Measurements from ENCODE around the gene DUSP1. TPM values are rescaled to one million over a fixed set of nuclear protein-coding genes. Genes with fewer than 3 reads are reported as not detected.

DUSP1 gene
- total and polyA plus RNA-seq, 9 of the 15 experiments (the other 6 are each of a cell fraction or from before 2014, with no cell fraction given) = 2.1 to 14.2 (median 8.5) TPM

DNA sequence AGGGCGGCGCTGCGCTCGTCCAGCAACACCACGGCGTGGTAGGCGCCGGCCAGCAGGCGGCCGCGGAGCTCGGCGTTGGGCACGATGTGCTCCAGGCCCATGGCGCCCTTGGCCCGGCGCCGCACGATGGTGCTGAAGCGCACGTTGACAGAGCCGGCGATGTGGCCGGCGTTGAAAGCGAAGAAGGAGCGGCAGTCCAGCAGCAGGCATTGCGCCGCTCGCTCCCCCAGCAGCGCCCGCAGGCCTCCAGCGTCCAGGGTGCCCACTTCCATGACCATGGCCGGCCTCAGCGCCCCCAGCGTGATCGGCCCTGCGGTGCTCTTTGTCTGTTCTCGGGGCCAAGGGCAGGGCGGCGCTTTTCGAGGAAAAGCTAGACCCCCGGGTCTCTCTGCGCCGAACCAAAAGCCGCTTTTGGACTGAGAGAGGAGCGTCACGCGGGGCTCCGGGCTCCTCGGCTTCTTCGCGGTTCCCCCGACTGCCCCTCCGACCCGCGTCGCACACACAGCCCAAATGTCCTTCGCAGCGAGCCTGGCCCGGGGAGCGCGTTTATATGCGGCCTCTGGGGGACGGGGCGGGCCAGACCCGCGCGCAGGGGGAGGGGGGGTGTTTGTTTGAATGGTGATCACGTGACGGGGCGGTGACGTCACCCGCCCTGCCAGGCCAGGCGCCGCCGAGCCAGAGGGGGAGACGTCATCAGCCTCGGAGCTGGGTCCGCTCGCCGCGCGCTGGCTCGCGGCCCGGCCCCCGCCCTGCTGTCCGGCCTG is at the start of gene DUSP1 (continued):
- TF ChIP-seq, protein P1, sequence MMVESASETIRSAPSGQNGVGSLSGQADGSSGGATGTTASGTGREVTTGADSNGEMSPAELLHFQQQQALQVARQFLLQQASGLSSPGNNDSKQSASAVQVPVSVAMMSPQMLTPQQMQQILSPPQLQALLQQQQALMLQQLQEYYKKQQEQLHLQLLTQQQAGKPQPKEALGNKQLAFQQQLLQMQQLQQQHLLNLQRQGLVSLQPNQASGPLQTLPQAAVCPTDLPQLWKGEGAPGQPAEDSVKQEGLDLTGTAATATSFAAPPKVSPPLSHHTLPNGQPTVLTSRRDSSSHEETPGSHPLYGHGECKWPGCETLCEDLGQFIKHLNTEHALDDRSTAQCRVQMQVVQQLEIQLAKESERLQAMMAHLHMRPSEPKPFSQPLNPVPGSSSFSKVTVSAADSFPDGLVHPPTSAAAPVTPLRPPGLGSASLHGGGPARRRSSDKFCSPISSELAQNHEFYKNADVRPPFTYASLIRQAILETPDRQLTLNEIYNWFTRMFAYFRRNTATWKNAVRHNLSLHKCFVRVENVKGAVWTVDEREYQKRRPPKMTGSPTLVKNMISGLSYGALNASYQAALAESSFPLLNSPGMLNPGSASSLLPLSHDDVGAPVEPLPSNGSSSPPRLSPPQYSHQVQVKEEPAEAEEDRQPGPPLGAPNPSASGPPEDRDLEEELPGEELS (CRISPR knock-in tag; IDR thresholded peaks at IDR 0.05; ENCODE audit: borderline replicate concordance) = peak; percentile 53; the same call in 1 of the 2 replicates
- TF ChIP-seq RREB1 (CRISPR knock-in tag; IDR thresholded peaks at IDR 0.05) (0 out of 2 replicates have a peak, but pooled peaks have one; percentile 29), SNAPC5 (CRISPR knock-in tag; IDR thresholded peaks at IDR 0.05) (no peak), RERE (CRISPR knock-in tag; IDR thresholded peaks at IDR 0.05; ENCODE audit: borderline replicate concordance) (peak; percentile 98)
